Measurements from ENCODE around the gene RIMBP2.
"Not testable (repeated sequence)": the region's sequence is repeated elsewhere in the genome, so short reads cannot be mapped to it uniquely, and the experiment has no call there.

The RIMBP2 gene

DNA sequence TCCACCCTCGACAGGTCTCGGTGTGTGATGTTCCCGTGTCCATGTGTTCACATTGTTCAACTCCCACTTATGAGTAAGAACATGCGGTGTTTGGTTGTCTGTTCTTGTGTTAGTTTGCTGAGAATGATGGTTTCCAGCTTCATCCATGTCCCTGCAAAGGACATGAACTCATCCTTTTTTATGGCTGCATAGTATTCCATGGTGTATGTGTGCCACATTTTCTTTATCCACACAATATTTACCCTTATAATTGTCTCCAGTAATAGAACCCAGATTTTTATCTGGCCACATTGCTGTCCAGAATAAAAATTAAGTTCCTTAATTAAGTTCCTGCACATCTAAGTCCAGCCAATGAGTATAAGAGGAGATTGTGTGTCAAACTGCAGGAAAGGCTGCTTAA lies 22.3 kb upstream of the RIMBP2 start:
- DNase-seq: not testable (repeated sequence)

DNA sequence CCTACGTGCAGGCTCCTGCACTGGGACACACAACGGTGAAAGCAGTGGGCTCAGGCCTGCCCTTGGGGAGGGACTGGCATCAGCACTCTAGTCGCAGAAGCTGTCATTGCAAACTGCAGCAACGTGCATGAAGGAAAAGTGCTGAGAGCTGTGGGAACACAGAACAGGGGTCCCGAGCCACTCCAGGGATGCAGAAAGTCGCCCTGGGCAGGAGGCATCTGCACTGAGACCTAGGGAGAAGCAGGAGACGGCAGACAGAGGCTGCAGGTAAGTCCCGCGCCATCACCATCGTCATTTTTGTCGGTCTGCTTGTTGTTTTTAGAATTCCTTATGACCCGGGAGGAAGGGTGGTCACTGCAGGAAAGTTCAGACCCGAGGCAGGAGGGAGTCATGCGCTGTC lies 21.6 kb upstream of the RIMBP2 start:
- DNase-seq: no peak

- no peak for DNase-seq
Observed at GRCh38 chr12:130729344-130729743, 13.2 kb upstream of the RIMBP2 start.

GRCh38 chr12:130728158-130729058 lies 12.3 kb upstream of the RIMBP2 start:
- no peak for DNase-seq

DNA sequence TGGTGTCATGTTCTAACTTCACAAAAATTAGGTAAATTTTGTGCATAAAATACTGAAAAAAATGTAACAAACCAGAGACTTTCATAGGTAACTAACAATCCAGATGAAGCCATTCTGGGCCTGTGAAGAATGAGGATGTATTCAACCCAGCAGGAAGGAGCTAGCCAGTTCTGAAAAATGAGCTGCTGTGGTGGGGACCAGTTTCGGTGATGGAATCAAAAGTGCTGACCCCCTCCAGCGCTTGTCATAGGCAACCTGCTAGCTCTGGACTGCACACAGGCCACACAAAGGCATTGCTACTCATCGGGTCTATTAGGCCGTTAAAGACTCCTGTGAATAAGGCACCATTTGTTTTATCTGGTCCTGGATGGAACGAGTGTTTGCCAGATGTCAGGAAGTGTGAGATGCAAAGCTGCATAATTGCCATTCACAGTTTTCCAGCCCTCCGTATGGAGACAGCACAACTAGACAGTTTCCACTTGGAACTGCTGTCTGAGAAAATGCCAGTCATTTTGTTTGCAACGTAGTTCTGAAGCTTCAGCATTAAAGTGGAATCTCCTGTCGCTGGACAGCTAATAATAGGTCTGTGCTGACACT lies 3.3 kb upstream of the RIMBP2 start:
- DNase-seq: no peak

- DNase-seq: no peak
Observed at GRCh38 chr12:130717752-130718151, 1.7 kb upstream of the RIMBP2 start.

GRCh38 chr12:130716969-130717366 lies 869 bp upstream of the RIMBP2 start:
- no peak for DNase-seq

DNA sequence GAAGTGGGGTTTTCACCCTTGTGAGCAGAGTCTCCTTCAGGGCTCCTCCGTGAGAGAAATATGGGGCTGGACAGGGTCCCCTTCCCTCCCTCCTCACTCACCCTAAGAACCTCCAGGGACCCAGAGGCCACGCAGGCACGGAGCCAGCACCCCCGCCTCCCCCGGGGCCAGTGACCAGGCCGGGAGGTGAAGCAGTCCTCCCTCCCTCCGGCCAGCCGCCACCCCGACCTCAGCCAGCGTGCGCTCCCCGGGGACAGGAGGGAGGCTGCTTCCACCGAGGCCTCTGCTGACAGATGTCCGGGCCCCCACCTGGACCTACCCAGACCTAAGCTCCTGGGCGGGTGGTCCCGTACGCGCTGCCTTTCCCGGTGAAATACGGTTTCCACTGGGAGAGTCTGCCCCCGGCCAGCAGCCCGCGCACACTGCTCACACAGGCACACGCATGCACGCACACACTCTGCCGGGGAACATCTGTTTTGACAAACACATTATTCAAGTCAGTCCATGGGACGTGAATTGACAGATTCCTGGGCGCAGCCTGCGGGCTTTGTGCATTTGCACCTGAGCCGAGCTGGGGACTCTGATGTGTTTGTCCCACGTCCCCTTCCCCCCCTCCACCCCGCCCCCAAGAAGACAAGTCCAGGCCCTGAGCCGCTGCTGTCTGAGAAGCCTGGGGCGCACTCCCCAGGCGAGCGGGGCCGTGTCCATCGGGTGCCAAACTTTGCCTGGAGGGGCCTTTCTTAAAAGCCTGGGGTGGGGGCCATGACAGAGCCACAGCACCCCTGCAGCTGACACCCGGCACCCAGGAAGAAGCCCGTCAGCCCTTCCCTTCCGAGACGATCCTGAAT lies 725 bp downstream of the RIMBP2 start:
- DNase-seq: no peak

- no peak for DNase-seq
Observed at GRCh38 chr12:130714591-130715149, 1.4 kb downstream of the RIMBP2 start.

- no peak for DNase-seq
Observed at GRCh38 chr12:130714091-130714590, 2.0 kb downstream of the RIMBP2 start.

DNA sequence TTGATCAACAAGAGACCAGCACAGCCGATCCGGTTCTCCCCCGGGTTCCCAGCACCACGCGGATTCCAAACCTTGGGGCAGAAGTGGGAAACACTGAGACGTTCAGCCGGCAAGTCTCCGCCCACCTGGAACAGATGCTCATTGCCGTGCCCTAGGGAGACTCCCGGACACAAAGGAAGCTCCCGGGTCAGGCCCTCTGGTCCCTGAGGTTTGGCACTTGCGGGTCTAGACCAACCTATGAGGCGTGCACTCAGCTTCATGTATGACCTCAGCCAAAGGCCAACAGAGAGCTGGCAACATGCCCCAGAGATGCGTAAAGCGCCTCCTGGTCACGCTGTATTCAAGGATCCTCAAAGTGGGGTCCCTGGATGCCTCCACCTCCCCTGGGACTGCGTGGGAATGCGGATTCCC lies 2.5 kb downstream of the RIMBP2 start:
- DNase-seq: no peak

- no peak for DNase-seq
Observed at GRCh38 chr12:130712346-130713065, 3.6 kb downstream of the RIMBP2 start.

GRCh38 chr12:130711756-130712155 lies 4.3 kb downstream of the RIMBP2 start:
- no peak for DNase-seq

DNA sequence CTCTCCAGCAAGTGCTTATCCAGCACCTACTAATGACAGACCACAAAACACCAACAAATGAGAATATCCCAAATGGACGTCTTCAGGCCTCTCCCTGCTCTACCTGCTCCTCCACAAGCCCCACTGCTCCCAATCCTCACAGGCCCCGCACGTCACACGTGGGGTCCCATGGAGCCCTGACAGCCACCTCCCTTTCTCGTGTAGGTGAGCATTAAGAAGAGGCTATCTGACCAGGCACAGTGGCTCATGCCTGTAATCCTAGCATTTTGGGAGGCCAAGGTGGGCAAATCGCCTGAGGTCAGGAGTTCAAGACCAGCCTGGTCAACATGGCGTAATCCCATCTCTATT lies 5.4 kb downstream of the RIMBP2 start:
- no peak for DNase-seq

DNA sequence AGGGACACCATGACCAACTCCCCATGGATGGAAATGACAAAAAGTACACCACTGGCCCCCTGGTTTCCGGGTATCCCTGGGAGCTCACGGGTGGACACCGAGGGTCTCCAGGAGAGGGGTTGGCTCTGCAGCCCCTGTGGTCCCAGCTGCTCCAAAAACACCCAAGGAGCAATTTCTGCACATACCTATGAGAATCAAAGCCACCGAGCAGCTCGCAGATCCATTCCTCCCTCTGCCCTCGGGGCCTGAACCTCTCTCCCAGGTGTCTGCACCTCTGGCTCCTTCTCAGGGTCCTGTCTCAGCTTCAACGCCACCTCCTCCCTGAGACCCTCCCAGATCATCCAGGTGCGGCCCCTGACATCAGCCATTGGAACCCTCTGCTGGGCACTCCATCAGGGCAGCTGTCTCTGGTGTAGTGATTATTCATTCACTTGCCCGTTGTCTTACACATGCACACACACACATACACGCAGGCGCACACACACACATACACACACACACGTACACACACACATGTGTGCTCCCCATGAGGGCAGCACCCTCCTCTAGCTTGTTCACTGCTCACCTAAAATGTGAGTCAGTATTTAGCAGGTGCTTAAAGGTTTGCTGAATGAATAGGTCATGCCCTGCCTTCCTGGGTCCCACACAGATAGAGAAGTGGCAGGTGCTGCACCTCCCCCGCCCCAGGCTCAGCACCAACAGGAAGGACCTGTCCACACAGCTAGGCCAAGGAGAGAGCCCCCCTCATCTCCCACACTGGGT lies 5.9 kb downstream of the RIMBP2 start:
- no peak for DNase-seq

DNA sequence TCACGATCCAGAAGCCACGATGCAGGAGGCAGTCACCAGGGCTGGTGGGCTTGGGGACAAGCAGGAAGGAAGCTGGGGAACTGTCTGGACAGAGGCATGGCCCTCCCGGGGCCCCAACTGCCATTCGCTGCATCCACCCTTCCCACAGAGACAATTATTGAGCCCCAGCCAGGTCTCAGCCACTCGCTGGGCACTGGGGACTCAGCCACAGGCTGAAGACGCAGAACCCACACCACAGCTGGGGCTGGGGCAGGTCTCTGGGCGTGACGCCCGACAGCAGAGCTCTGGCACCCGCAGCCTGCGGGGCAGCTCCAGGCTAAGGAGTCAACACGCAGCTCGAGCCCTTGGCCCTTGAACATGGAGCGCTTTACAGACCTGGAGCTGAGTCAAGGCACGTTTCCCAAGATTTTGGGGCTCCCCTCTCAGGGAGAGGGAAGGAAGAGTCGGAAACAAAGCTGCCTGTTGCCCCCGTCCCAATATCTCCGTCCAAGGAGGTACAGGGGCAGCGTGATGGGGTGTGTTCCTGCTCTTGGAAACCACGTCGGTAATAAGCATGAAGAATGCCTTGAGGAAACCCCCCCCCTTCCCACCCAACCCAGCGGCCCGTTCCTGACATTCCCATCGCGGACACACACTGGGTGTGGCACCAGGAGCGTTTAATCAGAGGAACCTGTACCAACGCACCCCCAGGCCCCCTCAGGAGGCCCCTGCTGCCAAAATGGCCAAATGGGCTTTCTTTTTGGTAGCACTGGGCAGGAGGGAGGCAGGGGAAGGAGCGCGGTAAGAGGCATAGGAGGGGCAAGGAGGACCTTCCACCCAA lies 6.7 kb downstream of the RIMBP2 start:
- no peak for DNase-seq

GRCh38 chr12:130708648-130709047 lies 7.5 kb downstream of the RIMBP2 start:
- DNase-seq: no peak

GRCh38 chr12:130707571-130707891 lies 8.6 kb downstream of the RIMBP2 start:
- DNase-seq: no peak

DNA sequence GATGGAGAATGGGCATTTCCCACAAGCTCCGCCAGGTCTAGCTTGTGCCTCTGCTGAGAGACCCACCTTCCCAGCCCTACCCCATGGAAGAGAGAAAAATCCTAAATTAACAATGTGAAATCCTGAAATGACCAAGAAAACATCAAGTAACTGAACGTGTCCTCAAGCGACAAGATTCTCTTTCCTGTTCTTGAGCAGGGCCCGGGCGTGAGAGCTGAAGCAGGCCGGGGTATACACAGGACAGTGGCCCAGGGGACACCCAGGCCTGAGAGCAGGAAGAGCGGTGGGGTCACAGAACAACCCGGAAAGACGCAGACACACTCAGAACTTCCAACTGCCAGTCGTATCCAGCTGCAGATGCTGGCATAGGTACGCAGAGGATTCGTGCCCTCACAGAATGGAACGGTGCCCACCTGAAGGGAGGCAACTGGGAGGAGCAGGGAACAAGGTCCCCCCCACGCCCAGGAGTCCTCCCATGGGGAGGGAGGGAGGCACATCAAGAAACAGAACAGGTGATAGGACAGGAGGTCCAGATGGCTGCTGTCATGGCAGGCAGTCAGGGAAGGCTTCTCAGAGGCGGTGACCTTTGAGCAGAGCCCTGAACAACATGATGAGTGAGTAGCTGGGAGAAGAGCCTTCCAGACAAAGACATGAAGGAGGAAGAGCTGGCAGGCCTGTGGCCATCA lies 9.1 kb downstream of the RIMBP2 start:
- no peak for DNase-seq

- no peak for DNase-seq
Observed at GRCh38 chr12:130706311-130706710, 9.8 kb downstream of the RIMBP2 start.
